Activated CD8-positive, alpha-beta memory T cell treated with anti-CD3 and anti-CD28 coated beads, Interleukin-2, amount 50 U/mL, for 1 hour (primary cell): ENCODE results near the gene MVB12A.

ENCODE experiments used
- DNase-seq: peaks from one replicate; pipeline ENCODE4 v3.0.0-alpha.2; 2020; ENCODE audit errors: extremely low read depth

Gene MVB12A

GRCh38 chr19:17471410-17472125, 51.7 kb downstream of the MVB12A start:
- DNase-seq, result no peak

GRCh38 chr19:17473041-17473440, 53.2 kb downstream of the MVB12A start:
- DNase-seq, result no peak
